NCI-H526 treated with DMSO at 0.1 percent for 48 hours (cell line): Measurements from ENCODE around the gene ERC2.

ENCODE experiments used
- DNase-seq: peaks from one replicate; lab custom pipeline; 2025; lab: John Stamatoyannopoulos, UW

Gene ERC2

GRCh38 chr3:55746808-55747413 is 721.4 kb downstream of the ERC2 start:
- no peak for DNase-seq

DNA sequence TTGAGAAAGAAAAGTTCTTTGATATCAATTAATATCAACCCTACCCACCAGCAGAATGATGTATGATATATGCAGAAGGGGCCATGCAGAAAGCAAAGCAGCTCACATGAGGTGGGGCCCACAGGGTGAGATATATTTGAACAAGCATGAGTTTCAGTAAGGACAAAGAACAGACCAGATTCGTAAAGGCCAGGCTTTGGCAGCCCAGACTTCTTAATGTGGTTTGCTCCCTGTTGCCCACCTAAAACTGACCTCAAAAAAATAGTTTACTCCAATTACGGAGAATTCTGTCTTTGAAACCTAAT is 725.5 kb downstream of the ERC2 start:
- no peak for DNase-seq

DNA sequence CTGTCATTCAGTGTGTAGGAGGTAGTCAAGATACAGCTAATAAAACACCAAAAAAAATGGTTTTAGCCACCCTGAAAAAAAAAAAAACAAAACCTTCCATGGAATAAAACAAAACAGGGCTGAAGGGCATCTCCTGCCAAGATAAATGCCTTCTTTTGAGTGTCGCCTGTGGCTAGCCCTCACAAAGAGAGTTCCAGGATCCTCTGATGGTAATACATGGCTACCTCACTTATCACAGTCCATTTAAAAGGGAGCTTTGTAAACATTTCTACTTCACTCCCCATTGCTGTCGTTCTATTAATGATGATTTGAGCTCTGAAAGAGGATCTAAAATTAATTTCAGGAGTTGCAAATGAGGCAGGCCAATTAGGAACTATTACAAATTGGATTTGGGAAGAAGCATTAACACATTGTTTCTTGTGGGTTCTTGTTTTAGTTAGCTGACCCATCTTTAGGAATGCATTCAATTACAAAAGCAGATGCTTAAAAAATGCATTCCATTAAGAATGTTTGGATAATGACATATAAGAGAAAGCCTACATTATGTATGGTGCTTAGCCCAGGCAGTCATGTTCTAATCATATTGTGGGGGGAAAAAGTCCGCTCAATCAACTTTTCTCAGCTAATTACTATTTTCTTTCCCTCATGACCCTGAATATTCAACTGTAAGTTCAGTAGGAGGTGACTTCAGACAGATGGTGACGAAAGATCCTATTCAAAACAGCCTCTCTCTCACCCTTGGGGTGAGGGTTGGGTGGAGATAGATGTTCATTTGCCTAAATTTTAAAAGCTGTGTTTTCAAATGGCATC is 726.0 kb downstream of the ERC2 start:
- DNase-seq, result no peak

- no peak for DNase-seq
Measured at GRCh38 chr3:55737186-55737585, 731.1 kb downstream of the ERC2 start.

GRCh38 chr3:55735976-55736375 is 732.3 kb downstream of the ERC2 start:
- no peak for DNase-seq

- DNase-seq, result no peak
Measured at GRCh38 chr3:55731741-55732140, 736.5 kb downstream of the ERC2 start.

DNA sequence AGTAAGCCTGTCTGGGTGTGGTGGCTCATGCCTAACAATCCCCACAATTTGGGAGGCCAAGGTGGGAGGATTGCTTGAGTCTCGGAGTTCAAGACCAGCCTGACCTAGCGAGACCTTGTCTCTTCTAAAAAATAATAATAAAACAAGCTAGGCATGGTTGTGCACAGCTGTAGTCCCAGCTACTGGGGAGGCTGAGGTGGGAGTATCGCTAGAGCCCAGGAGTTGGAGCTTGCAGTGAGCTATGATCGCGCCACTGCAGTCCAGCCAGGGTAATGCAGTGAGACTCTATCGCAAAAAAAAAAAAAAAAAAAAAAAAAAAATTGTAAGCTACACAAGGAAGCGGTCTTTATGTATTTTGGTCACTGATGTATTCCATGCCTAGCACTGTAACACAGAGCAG is 738.7 kb downstream of the ERC2 start:
- no peak for DNase-seq

DNA sequence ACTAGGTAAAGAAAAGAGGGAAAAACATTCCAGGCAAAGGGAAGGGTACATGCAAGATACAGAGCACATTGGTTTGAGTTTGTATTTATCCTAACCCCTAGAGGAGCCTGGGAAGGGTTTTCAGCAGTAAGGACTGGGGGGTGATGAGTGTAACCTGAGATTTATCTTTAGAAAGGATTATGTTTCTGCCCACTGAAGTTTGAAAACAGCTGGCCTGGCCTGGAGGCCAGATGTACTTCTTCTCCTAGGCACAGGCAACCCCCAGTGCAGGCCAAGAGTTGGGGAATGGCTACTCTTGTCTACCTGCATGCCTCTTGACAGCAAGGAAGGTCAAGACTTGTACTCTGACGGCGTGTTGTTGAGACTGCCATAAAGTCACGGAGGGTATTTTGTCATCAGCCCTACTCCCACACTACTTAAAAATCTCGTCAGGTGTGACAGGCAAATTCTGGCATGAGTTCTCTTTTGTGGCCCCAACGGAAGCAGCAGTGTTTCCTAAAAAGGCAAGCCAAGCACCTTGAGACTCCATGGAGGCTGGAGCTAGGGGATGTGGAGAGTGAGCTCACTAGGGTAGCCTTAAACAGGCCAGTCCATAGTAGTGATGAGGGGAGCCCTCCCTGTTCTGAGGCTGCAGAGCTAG is 739.7 kb downstream of the ERC2 start:
- no peak for DNase-seq

DNA sequence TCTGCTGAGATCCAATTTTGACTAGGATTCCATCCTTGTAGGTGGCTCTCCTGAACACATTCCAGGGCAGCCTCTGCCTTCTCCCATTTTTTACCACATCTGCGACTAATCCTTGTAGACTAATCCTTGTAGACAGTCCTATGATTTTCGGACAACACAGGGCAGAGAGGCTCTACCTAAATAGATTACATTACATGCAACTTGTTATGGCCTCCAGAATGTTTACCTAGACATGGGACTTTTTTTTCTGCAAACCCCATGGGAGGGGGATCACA is 741.8 kb downstream of the ERC2 start:
- no peak for DNase-seq

- DNase-seq, result peak; percentile 12
Measured at GRCh38 chr3:55725681-55726500, 742.4 kb downstream of the ERC2 start.

DNA sequence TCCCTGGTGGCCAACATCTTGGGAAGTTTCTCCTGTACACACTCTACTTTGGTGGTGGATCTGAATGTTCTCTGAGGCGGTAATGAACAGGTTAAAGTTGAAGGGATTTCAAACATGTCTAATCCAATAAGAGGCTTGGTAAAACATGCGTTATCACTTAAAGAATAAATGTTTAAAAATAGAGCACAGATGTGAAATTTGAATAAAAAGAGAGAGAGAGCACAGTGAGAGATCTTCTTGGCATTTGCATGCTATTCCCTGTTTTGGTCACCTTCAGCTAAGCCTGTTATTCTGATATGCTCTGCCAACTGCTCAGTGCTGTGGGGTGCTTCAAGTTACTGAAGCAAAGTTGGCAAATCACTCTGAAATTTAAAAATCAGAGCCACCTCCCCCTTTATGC is 743.4 kb downstream of the ERC2 start:
- DNase-seq, result no peak

DNA sequence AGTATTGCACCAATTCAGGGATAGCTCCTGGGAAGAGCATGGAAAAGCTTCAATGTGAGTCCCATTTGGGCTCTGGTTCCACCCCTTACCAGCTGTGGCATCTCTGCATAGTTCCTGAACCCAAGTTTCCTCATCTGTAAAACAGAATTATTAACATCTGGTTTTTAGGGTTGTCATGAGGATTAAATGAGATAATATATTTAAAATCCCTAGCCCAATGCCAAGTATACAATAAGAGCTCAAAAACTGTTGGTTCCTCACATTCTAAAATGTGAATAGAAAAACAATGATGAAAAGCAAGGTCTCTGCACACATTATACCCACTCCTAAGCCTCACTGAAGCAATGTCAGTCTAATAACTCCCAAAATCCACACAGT is 743.9 kb downstream of the ERC2 start:
- DNase-seq, result no peak

DNA sequence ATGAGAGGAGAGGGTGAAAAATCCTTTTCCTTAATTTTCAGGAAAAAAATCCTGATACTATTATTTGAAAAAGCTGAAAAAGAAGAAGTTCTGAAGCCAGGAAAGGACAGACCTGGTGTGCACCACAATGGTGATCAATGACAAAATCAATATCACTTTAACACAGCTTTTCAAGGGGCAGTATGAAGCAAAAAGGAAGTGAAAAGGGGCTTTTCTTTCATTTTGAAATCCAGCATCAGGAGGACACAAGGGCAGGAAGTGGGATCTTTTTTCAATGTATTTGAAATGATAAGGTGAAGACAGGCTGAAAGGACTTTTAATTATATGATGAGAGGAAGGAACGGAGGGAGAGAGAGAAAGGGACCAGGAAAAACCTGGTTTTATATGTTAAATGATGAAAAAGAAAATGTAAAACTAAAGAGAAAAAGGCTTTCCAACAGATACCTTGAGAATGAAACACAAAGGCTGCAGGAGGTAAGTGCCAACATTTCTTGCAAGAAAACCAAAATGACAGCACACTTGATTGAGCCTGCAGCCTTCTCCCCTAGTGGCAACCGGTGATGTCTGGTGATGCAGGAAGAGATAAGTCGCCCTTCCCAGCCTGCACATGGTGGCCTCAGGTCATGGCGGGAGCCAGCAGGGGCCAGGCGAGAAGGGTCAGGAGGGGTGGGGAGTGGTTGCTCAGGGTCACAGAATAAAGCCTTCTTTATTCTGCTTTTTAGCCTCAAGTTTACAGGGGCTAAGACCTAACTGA is 744.4 kb downstream of the ERC2 start:
- no peak for DNase-seq

DNA sequence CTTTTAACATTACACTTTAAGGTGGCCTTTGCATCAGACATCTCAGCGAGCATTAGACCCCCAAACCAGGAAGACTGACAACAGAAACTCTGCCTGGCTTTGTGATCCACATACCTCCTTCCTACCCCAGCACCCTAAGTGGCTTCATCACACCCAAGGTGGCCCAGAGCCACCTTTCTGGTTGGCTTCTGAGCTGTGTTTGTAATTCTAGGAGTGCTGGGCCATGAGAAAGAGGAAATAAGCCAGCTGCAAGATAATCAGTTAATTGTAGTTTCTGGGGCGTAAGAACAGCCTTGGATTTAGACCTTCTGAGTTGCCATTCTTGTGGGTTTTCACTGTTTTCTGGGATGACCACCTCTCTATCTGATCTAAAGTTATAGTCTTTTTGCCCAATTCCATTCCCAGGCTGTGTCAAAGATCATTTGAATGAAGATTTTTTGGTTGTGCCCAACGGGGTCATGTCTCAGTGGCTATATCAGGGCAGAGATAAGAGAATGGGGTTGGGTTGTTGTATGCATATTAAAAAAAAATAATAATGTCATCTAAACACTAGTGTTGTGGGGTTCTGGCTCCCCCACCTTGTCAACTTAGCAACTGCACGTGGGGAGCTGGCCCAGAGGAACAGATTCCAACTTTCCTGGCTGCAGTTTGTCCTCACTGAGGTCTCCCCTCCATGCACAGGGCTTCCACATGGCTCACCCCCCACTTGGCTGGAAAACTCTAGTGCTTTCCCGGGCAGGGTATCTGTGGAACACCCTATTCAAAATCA is 746.4 kb downstream of the ERC2 start:
- DNase-seq, result no peak

DNA sequence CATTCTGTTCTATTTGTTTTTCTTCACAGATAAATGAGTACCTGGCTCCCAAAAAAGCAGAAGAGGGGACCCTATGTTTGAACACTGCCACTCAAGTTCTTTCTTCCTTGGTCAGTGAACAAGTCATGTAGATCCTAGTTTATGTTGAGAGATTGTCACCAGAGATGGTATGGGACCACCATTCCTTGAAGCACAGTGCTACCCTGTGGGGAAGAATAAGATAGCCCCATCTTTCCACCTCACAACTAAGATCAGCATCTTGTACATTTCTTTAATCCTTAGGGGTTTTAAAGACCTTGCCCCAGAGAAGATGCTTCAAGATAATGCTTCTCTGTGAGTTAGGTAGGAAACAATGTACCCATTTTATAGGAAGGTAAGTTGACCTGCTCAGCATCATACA is 747.7 kb downstream of the ERC2 start:
- DNase-seq, result no peak

DNA sequence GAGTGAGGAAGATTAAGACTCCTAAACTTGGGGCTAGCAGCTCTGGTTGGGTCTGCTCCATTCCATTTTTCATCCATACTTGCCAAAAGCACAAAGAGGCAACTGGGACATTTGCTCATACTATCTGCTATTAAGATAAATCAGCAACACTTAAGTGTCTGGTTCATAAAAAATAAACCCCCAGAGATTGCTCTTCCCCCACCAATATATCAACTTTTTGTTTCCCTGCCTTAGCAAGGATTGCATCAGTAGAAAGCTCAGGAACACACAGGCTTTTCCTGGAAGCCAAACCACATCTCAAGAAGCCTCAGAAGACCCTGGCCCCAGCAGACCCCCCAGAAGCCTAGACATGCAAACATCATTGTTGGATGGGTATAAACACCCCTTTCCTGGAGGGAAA is 748.8 kb downstream of the ERC2 start:
- DNase-seq, result no peak

GRCh38 chr3:55719006-55719405 is 749.3 kb downstream of the ERC2 start:
- DNase-seq, result no peak

- DNase-seq, result no peak
Measured at GRCh38 chr3:55718521-55718921, 749.7 kb downstream of the ERC2 start.

DNA sequence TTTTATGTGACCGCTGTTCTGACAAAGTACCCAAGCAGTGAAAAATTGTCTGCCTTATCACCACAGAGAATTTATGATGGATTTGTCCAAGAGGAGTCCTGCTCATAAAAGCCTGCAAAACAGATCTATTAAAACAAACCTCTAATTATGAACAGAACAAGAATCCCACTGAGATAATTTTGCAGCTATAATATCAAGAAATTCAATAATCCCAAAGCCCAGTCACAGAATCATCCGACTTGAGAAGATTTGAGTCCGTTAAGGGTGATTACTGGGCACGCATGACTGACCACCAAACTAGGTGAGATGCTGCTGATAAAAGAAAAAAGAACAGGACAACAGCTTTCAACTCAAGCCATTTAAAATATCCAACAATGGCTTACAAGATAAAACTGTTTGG is 750.2 kb downstream of the ERC2 start:
- DNase-seq, result no peak

DNA sequence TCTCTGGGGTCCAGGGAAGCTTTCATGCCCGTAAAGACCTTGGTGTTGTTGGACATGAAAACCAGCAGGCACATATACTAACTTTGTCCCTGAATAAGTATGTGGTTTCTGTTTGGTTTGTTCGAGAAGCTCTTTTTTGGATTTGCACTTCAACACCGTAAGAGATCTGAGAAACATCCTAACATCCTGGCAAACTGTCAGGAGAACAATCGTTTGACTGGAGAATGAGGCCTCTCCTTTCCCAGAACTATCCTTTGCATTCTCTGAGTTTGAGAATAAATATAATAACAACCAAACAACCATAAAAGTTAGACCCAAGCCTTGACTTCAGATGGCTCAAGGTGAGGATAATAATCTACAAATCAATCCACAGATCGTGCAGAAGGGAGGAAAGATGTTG is 750.8 kb downstream of the ERC2 start:
- no peak for DNase-seq

GRCh38 chr3:55716611-55717225 is 751.5 kb downstream of the ERC2 start:
- DNase-seq, result no peak
